Neuron (in vitro differentiated cells): ENCODE data around the gene CDH12.
"Not testable (repeated sequence)": the region's sequence is repeated elsewhere in the genome, so short reads cannot be mapped to it uniquely, and the experiment has no call there.

Experiments used
- H2AFZ ChIP-seq: one replicate; pipeline ENCODE4 v1.6.1; 2013; ENCODE audit warnings: low read depth, mild to moderate bottlenecking, inconsistent platforms, low read length, moderate library complexity
- H3K27me3 ChIP-seq: one replicate; pipeline ENCODE4 v1.6.1; 2013; ENCODE audit warnings: low read length; ENCODE audit not compliant: insufficient read depth
- H3K36me3 ChIP-seq: one replicate; pipeline ENCODE4 v1.6.1; 2013; ENCODE audit warnings: low read length; ENCODE audit not compliant: insufficient read depth
- H3K4me1 ChIP-seq: one replicate; pipeline ENCODE4 v1.6.1; 2013; ENCODE audit warnings: low read length; ENCODE audit not compliant: insufficient read depth
- H3K4me3 ChIP-seq: 2 replicates; pipeline ENCODE4 v1.5.1; 2013; ENCODE audit warnings: mild to moderate bottlenecking, low read length, moderate library complexity
- H3K9me3 ChIP-seq: one replicate; pipeline ENCODE4 v1.6.1; 2013; ENCODE audit warnings: low read length

Gene CDH12

GRCh38 chr5:22012893-22013292 lies 840.3 kb downstream of the CDH12 start:
- H3K4me3 ChIP-seq, H3K9me3 ChIP-seq, H3K4me1 ChIP-seq, H3K27me3 ChIP-seq, H3K36me3 ChIP-seq, H2AFZ ChIP-seq: not testable (repeated sequence)

DNA sequence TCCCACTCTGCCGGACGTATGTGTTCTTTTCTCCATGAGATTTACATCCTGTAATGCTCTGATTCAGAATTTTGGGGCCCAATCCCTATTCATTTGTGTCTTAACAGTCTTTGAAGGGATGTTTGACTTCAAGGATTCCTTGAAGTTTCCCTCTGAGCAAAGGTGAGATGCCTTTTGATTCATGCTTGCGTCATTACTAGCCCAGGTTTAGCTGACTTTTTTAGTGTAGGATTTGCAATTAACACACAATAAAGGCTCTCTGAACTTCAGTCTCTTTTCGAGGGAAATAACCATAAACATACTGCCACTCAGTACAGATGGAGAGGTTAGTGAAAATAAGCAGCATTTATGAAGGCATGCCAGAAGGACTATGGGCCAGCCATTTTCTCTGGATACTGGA lies 842.3 kb downstream of the CDH12 start:
- not testable (repeated sequence) for H2AFZ ChIP-seq, H3K9me3 ChIP-seq, H3K4me1 ChIP-seq, H3K27me3 ChIP-seq, H3K4me3 ChIP-seq, H3K36me3 ChIP-seq

GRCh38 chr5:22001097-22001496 lies 852.0 kb downstream of the CDH12 start:
- H3K4me3 ChIP-seq, H3K36me3 ChIP-seq, H3K27me3 ChIP-seq, H3K9me3 ChIP-seq, H2AFZ ChIP-seq, H3K4me1 ChIP-seq: not testable (repeated sequence)

DNA sequence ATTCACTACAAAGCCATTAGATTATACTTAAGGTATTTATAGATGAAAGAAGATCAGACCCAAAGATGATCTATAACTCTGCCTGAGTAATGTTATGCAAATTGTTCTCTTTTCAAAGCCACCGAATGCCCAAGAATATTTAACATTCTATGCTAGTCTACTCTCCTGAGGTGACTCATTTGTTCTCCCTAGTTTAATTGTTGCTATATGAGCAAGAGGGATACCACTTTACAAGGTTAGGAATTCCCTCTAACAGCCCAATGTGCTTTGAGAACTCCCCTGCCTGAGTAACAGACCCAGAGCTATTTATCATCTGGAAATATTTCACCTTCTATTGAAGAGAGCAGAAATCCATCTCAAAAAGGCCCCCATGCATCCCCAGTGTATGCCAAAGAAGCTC lies 867.3 kb downstream of the CDH12 start:
- H3K4me3 ChIP-seq, H3K36me3 ChIP-seq, H3K4me1 ChIP-seq, H2AFZ ChIP-seq, H3K27me3 ChIP-seq, H3K9me3 ChIP-seq: not testable (repeated sequence)

DNA sequence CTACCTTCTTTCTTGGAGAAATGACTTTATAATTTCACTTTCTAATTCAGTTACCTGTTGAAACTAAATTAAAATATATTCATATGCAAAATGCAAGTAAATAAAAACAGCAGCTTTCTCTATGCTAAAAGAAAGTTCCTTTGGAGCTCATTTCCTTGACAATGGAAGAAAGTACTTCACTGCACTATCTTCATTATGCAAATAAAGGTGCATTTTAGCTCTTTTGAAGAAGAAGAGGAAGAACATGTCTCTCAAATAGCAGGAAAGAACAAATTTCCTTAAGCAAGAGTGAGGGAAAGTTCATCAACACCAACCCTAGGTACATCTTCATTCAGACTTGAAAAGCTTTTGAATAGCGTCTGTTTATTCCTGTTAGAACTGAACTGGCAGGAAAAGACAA lies 901.6 kb downstream of the CDH12 start:
- not testable (repeated sequence) for H3K4me3 ChIP-seq, H3K4me1 ChIP-seq, H3K36me3 ChIP-seq, H2AFZ ChIP-seq, H3K9me3 ChIP-seq, H3K27me3 ChIP-seq

GRCh38 chr5:21931116-21931515 lies 922.0 kb downstream of the CDH12 start:
- H2AFZ ChIP-seq: no peak overlapping the region
- H3K4me1 ChIP-seq: no peaks in the 10 kb centered on the region
- H3K36me3 ChIP-seq: no peaks in the 10 kb centered on the region

GRCh38 chr5:21919414-21920022 lies 933.6 kb downstream of the CDH12 start:
- H3K4me1 ChIP-seq: peaks cover 3% of the 10 kb centered on the region
- no peaks in the 10 kb centered on the region for H3K36me3 ChIP-seq
- no peaks in the 10 kb centered on the region for H3K27me3 ChIP-seq
- H3K9me3 ChIP-seq: no peaks in the 10 kb centered on the region
- no peak overlapping the region for H3K4me3 ChIP-seq
- H2AFZ ChIP-seq: no peak overlapping the region

More at GRCh38 chr5:21931116-21931515, 922.0 kb downstream of the CDH12 start:
- H3K9me3 ChIP-seq: no peaks in the 10 kb centered on the region
- no peaks in the 10 kb centered on the region for H3K27me3 ChIP-seq
- no peak overlapping the region for H3K4me3 ChIP-seq

- Histone ChIP-seq H2AFZ (no peak overlapping the region), H3K4me3 (no peak overlapping the region), H3K9me3 (no peaks in the 10 kb centered on the region), H3K36me3 (no peaks in the 10 kb centered on the region), H3K4me1 (peaks cover 3% of the 10 kb centered on the region), H3K27me3 (no peaks in the 10 kb centered on the region)
Measured at GRCh38 chr5:21918451-21918850, 934.7 kb downstream of the CDH12 start.

- Histone ChIP-seq H3K36me3 (no peaks in the 10 kb centered on the region), H3K4me1 (no peaks in the 10 kb centered on the region), H3K9me3 (no peaks in the 10 kb centered on the region), H2AFZ (no peak overlapping the region), H3K4me3 (no peak overlapping the region), H3K27me3 (no peaks in the 10 kb centered on the region)
Measured at GRCh38 chr5:21910731-21911130, 942.4 kb downstream of the CDH12 start.

DNA sequence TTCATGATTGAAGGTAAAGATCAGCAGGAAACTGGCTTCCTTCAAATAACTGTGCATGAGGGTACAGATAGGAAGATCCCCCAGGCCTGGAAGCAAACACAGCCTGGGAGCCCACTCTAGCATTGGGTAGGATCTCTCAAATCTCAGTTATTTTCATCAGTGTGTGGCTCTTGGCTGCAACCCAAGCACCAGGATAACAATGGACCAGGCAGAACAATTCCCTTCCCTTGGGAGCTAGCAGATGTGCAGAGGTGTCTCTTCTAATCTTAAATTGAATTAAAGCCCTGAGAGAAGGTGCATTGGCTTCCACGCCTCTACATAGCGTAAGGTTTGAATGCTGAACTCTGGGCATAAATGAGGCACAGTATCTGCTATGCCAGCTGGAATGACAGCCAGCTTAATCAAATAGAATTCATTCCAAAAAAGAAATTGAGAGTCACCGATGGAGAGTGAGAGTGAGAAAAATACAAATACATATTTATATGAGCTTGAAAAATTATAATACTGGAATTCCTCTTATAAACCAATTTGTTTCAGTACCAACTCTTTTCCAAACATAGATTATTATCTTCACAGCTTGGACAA lies 957.3 kb downstream of the CDH12 start:
- H3K4me1 ChIP-seq: no peaks in the 10 kb centered on the region
- no peaks in the 10 kb centered on the region for H3K27me3 ChIP-seq
- no peaks in the 10 kb centered on the region for H3K9me3 ChIP-seq
- H3K4me3 ChIP-seq: no peak overlapping the region
- no peak overlapping the region for H2AFZ ChIP-seq
- H3K36me3 ChIP-seq: no peaks in the 10 kb centered on the region

GRCh38 chr5:21893161-21893560 lies 960.0 kb downstream of the CDH12 start:
- Histone ChIP-seq H3K27me3 (no peaks in the 10 kb centered on the region), H3K4me1 (peaks cover 2% of the 10 kb centered on the region), H3K9me3 (no peaks in the 10 kb centered on the region), H3K4me3 (no peak overlapping the region), H2AFZ (no peak overlapping the region), H3K36me3 (no peaks in the 10 kb centered on the region)

- peaks cover 2% of the 10 kb centered on the region for H3K4me1 ChIP-seq
- H2AFZ ChIP-seq: no peak overlapping the region
- H3K9me3 ChIP-seq: no peaks in the 10 kb centered on the region
- H3K4me3 ChIP-seq: no peak overlapping the region
- H3K36me3 ChIP-seq: no peaks in the 10 kb centered on the region
- H3K27me3 ChIP-seq: no peaks in the 10 kb centered on the region
Measured at GRCh38 chr5:21889581-21889980, 963.6 kb downstream of the CDH12 start.

GRCh38 chr5:21882074-21882745 lies 970.9 kb downstream of the CDH12 start:
- Histone ChIP-seq H3K4me3 (no peak overlapping the region), H3K9me3 (no peaks in the 10 kb centered on the region), H3K4me1 (no peaks in the 10 kb centered on the region), H3K36me3 (no peaks in the 10 kb centered on the region), H2AFZ (no peak overlapping the region), H3K27me3 (no peaks in the 10 kb centered on the region)

DNA sequence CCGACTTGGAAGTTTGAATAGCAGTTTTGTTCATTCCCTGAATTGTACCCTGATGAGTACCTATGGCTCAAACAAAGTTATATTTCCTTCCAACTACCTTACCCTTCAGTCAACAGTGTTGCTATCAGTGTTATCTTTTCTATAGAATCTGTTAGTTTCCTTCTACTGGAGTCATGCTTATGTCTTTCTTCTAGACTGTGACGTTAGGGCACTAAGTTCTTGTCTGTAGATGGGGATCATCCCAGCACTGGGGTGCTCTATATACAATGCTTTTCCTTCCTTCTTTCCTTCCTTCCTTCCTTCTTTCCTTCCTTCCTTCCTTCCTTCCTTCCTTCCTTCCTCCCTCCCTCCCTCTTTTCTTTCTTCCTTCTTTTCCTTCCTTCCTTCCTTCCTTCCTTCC lies 973.0 kb downstream of the CDH12 start:
- Histone ChIP-seq H3K4me1 (no peaks in the 10 kb centered on the region), H3K27me3 (no peaks in the 10 kb centered on the region), H2AFZ (no peak overlapping the region), H3K36me3 (no peaks in the 10 kb centered on the region), H3K4me3 (no peak overlapping the region), H3K9me3 (no peaks in the 10 kb centered on the region)
